Ishikawa (cell line): Measurements from ENCODE around the gene SMARCC1.

Experiments
- CEBPB ChIP-seq: IDR thresholded peaks from 2 replicates; pipeline ENCODE4 v1.6.1; 2012
- CREB1 ChIP-seq: IDR thresholded peaks from 2 replicates; pipeline ENCODE4 v1.6.1; 2012; ENCODE audit warnings: low read depth
- EGR1 ChIP-seq: IDR thresholded peaks from 2 replicates; pipeline ENCODE4 v1.6.1; 2012
- EP300 ChIP-seq: IDR thresholded peaks from 2 replicates; pipeline ENCODE4 v1.6.1; 2012; ENCODE audit warnings: borderline replicate concordance
- FOXM1 ChIP-seq: IDR thresholded peaks from 2 replicates; pipeline ENCODE4 v1.6.1; 2012; ENCODE audit warnings: low read depth, borderline replicate concordance
- NFIC ChIP-seq: IDR thresholded peaks from 2 replicates; pipeline ENCODE4 v1.6.1; 2012
- RAD21 ChIP-seq: IDR thresholded peaks from 2 replicates; pipeline ENCODE4 v1.6.1; 2012; ENCODE audit warnings: low read depth
- TAF1 ChIP-seq: IDR thresholded peaks from 2 replicates; pipeline ENCODE4 v1.6.1; 2012; ENCODE audit warnings: low read depth, mild to moderate bottlenecking
- TCF12 ChIP-seq: IDR thresholded peaks from 2 replicates; pipeline ENCODE4 v1.6.1; 2012; ENCODE audit warnings: low read depth
- TEAD4 ChIP-seq: IDR thresholded peaks from 2 replicates; pipeline ENCODE4 v1.6.1; 2012
- USF1 ChIP-seq: IDR thresholded peaks from 2 replicates; pipeline ENCODE4 v1.6.1; 2012
- YY1 ChIP-seq: IDR thresholded peaks from 2 replicates; pipeline ENCODE4 v1.6.1; 2012; ENCODE audit warnings: low read depth
- ZBTB7A ChIP-seq: IDR thresholded peaks from 2 replicates; pipeline ENCODE4 v1.6.1; 2012; ENCODE audit warnings: low read depth
- TF ChIP-seq, protein P1 (sequence below): IDR thresholded peaks from 2 replicates; pipeline ENCODE4 v1.6.1; 2012
- TF ChIP-seq, protein P2 (sequence below): IDR thresholded peaks from 2 replicates; pipeline ENCODE4 v1.6.1; 2012; ENCODE audit warnings: low read depth, mild to moderate bottlenecking

Gene SMARCC1

DNA sequence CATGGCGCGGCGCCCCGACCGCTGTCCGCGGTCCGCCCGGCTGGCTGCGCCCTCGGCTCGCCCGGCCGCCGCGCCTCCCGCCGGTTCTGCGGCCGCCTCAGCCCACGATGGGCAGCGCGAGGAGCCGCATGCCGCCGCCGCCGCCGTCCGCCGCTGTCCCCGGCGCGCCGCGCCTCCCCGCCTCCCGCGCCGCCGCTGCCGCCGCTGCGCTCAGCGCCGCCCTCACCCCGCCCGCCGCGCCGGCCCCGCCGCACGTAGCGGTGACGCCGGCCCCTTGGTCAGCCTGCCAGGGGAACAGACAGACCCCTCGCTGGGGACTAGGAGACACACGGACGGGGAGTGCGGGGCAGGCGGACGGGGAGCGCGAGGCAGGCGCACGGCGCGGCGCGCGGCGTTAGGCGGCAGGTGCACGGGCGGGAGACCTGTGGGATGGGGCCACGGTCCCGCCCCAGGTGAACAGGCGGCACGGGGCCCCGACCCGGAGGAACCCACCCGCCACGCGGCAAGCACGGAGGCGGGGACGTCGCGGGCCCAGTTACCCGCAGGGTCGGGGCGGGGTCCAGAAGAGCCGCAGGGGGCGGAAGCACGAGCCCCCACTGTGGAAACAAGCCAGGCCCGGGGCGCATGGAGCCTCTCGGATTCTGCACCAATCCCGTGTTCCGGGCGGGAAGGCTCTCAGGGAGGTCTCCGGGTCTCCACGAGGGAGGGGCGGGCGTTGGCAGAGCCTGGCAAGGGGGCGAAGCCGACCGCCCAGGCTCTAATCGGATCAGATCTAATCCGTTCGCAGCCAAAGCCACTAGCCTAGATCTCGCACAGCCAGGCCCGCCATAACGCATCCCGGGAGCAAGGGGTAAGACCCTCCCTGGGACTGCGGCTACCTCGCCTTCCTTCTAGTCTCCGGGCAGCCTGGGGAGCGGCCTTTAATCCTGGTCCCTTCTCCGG is 202.7 kb downstream of the SMARCC1 start, which contains the start of gene CSPG5:
Gene CSPG5, minus strand, starts transcription at position 175 of the 942 bp plus-strand sequence. Its CDS starts 172 bp downstream, at position 3.
- TF ChIP-seq TAF1 = peak; percentile 55; the same call in 1 of the 2 replicates
- no peak for TF ChIP-seq USF1
- TF ChIP-seq FOXM1 = no peak
- TF ChIP-seq ZBTB7A = peak; percentile 83; the same call in 1 of the 2 replicates
- TF ChIP-seq NFIC = 0 out of 2 replicates have a peak, but pooled peaks have one; percentile 30
- peak; percentile 37; the same call in 1 of the 2 replicates for TF ChIP-seq TCF12
- TF ChIP-seq, protein P1, sequence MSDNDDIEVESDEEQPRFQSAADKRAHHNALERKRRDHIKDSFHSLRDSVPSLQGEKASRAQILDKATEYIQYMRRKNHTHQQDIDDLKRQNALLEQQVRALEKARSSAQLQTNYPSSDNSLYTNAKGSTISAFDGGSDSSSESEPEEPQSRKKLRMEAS = peak; percentile 75

DNA sequence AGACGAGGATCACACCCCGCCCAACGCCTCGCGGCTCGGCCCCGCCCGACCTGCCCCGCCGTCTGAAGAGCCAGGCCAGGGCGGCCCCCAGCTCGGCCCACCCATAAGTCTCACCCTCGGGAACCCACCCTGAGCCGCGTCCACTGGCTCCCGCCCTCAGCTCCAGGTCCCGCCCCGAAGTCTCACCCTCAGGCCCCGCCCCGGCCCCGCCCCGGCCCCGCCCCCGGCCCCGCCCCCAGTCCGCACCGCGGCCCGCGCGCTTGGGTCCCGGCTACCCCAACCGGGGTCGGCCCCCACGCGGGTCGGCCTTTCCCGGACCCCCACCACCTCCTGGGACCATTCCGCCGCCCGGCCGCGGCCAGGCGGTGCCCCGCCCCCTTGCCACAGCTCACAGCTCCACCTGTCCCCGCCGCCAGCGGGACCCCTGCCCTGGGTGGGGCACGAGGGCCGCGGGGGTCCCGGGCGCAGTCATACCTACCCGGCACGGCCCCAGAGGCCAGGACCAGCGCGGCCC is 203.5 kb downstream of the SMARCC1 start:
- TF ChIP-seq FOXM1 (no peak), CEBPB (no peak), RAD21 (no peak), ZBTB7A (no peak), NFIC (no peak)

- peak; percentile 19; the same call in 1 of the 2 replicates for TF ChIP-seq USF1
- TF ChIP-seq EP300 = 0 out of 2 replicates have a peak, but pooled peaks have one; percentile 20
- TF ChIP-seq RAD21 = no peak
- TF ChIP-seq, protein P1 = peak; percentile 96
These were observed 204.0 kb downstream of the SMARCC1 start for GRCh38 chr3:47577583-47578118.

DNA sequence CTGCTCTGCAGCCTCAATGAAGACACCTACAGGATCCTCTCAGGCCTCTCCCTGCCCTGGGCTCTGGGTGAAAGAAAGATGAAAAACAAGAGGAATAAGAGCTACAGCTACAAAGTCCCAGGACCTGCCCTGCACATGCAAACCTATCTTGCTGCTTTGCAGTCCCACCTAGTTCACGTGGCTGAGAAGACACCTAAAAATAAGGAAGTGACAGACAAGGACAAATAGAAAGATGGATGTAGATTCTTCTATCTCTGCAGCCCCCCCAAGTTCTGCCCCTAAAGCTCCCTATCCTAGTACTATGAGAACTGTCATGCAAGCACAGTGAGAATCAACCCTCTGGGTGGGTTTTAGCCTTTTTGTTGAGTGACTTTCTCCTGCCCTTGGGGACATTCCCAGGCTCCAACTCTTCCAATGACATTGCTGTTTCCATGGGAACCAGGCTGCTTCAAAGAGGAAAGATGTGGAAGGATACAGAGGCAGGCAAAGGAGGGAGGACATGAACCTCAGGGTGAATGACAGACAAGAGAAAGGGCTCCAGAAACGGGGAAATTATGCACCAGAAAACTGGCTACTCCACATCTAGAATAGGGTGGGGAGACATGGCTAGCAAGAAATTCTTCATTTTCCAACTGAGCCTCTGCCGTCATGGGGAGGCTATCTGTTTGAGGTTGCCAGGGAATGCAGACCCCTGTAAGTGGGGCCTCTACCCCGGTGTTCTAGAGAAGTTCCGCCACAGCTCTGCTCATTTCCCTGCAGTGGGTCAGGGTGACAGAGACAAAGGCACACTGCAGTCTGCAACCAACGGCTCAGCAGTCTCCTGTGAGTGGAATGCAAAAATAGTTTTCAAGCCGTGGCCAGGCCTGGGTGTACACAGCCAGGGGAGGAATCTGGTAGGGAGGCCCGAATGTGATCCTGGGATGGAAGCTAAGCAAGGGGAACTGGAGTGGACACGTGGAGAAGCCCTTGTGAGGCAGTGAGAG is 208.2 kb downstream of the SMARCC1 start:
- TF ChIP-seq, protein P2, sequence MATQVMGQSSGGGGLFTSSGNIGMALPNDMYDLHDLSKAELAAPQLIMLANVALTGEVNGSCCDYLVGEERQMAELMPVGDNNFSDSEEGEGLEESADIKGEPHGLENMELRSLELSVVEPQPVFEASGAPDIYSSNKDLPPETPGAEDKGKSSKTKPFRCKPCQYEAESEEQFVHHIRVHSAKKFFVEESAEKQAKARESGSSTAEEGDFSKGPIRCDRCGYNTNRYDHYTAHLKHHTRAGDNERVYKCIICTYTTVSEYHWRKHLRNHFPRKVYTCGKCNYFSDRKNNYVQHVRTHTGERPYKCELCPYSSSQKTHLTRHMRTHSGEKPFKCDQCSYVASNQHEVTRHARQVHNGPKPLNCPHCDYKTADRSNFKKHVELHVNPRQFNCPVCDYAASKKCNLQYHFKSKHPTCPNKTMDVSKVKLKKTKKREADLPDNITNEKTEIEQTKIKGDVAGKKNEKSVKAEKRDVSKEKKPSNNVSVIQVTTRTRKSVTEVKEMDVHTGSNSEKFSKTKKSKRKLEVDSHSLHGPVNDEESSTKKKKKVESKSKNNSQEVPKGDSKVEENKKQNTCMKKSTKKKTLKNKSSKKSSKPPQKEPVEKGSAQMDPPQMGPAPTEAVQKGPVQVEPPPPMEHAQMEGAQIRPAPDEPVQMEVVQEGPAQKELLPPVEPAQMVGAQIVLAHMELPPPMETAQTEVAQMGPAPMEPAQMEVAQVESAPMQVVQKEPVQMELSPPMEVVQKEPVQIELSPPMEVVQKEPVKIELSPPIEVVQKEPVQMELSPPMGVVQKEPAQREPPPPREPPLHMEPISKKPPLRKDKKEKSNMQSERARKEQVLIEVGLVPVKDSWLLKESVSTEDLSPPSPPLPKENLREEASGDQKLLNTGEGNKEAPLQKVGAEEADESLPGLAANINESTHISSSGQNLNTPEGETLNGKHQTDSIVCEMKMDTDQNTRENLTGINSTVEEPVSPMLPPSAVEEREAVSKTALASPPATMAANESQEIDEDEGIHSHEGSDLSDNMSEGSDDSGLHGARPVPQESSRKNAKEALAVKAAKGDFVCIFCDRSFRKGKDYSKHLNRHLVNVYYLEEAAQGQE = no peak
- TF ChIP-seq TCF12 (no peak), TAF1 (no peak), YY1 (no peak), RAD21 (no peak), CREB1 (no peak), ZBTB7A (no peak), CEBPB (no peak), EGR1 (no peak), EP300 (no peak), TEAD4 (no peak), USF1 (no peak), FOXM1 (no peak), NFIC (no peak)
- TF ChIP-seq, protein P1 = no peak

DNA sequence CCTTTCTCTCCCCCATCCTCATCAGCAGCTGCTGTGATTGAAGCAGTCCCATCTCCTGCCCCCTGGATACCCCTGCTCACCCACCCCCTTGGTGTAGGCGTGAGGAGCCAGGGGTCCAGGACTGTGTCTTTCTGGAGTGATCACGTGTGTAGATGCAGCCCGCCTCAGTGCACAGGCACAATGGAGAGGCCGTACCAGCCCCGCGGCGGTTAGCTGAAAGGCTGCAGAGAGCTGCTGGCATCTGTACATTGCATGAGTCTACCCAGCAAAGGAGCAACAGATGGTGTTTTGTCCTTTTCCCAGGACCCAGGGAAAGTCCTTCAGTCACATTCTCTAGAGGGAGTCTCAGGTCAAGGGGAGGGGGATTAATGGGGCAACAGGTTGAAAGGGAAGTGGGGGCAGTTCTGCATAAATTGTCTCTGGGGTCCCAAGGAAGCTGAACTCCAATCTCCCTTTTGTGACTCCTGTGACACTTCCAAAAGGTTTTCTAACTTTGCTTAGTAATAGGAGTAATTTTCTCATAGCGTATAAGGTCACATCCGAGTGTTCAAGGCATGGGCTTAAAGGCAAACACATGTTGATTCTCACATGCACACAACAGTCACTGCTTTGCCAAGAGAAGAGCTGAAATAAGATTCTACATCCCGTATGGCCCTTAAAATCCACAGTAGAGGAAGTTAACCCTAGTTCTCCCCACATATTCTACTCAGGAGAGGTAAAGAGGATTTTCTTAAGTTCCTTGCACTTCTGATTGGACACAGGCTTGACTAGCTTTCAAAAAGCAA is 210.1 kb downstream of the SMARCC1 start:
- TF ChIP-seq TAF1 = no peak
- no peak for TF ChIP-seq TEAD4
- TF ChIP-seq ZBTB7A = no peak
- TF ChIP-seq, protein P1 = peak; percentile 50
- no peak for TF ChIP-seq CREB1
- no peak for TF ChIP-seq RAD21
- TF ChIP-seq FOXM1 = no peak
- TF ChIP-seq USF1 = peak; percentile 89
- TF ChIP-seq TCF12 = no peak
- TF ChIP-seq EGR1 = 0 out of 2 replicates have a peak, but pooled peaks have one; percentile 33
- TF ChIP-seq NFIC = 0 out of 2 replicates have a peak, but pooled peaks have one; percentile 17
- TF ChIP-seq, protein P2 = no peak
